22Rv1 (cell line): Measurements from ENCODE around the gene PIGN.

Source experiments
- ZFX ChIP-seq: fragments of 450-650 bp; IDR thresholded peaks from 2 replicates; pipeline ENCODE4 v1.6.1; 2017; ENCODE audit warnings: antibody characterized with exemption, borderline replicate concordance
- TF ChIP-seq, protein P1 (sequence below): fragments of 450-650 bp; IDR thresholded peaks from 2 replicates; pipeline ENCODE4 v1.5.1; 2017; ENCODE audit warnings: mild to moderate bottlenecking

DNA sequence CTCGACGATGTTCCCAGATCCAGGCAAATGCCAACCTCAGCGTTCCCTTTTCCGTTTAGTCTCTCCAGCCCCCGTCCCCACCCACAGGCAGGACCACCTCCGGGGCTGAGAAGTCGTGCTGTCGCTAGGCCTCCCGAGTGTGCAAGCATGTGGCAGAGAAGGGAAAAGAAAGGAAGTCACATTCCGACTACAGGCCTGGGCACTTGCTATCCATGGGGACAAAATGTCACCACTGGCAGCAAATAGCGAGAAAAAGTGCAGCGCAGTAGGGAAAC, 420 bp downstream of the PIGN start:
- TF ChIP-seq, protein P1, sequence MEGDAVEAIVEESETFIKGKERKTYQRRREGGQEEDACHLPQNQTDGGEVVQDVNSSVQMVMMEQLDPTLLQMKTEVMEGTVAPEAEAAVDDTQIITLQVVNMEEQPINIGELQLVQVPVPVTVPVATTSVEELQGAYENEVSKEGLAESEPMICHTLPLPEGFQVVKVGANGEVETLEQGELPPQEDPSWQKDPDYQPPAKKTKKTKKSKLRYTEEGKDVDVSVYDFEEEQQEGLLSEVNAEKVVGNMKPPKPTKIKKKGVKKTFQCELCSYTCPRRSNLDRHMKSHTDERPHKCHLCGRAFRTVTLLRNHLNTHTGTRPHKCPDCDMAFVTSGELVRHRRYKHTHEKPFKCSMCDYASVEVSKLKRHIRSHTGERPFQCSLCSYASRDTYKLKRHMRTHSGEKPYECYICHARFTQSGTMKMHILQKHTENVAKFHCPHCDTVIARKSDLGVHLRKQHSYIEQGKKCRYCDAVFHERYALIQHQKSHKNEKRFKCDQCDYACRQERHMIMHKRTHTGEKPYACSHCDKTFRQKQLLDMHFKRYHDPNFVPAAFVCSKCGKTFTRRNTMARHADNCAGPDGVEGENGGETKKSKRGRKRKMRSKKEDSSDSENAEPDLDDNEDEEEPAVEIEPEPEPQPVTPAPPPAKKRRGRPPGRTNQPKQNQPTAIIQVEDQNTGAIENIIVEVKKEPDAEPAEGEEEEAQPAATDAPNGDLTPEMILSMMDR, result no peak
- TF ChIP-seq ZFX, result no peak
